Erythroblast (primary cell): Measurements from ENCODE around the gene RIMBP2.

ENCODE experiments used
- DNase-seq, 2 experiments: peaks; one replicate each; lab custom pipeline; 2025; lab: John Stamatoyannopoulos, UW
- GATA1 ChIP-seq: IDR thresholded peaks from 2 replicates; pipeline ENCODE4 v1.6.1; 2011; ENCODE audit warnings: low read depth, mild to moderate bottlenecking, control low read depth, low read length, moderate library complexity
- POLR2A ChIP-seq: IDR thresholded peaks from 2 replicates; pipeline ENCODE4 v1.6.1; 2011; ENCODE audit warnings: mild to moderate bottlenecking, low read length

RIMBP2 gene

GRCh38 chr12:130485291-130486145 lies 230.6 kb downstream of the RIMBP2 start:
- no peak for TF ChIP-seq POLR2A
- no peak for TF ChIP-seq GATA1
- DNase-seq: no peak

DNA sequence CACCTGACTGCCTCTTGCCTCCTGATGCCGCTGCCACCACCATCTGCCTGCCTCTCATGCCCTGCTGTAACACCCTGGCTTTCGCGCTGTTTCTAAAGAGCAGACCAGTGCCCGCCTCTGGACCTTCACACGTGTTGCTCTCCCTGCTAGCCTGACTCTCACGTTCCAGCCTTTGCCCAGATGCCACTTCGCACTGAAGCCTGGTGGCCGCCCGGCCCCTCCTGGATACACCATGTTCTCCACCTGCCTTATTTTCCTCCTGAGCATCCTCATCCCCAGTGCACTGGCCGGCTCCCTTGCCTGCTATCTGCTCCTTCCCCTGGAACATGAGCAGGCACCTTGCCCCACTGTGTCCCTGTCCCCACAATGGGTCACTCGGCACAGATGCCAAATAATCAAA lies 231.9 kb downstream of the RIMBP2 start:
- TF ChIP-seq POLR2A (no peak), GATA1 (no peak)
- DNase-seq: no peak

DNA sequence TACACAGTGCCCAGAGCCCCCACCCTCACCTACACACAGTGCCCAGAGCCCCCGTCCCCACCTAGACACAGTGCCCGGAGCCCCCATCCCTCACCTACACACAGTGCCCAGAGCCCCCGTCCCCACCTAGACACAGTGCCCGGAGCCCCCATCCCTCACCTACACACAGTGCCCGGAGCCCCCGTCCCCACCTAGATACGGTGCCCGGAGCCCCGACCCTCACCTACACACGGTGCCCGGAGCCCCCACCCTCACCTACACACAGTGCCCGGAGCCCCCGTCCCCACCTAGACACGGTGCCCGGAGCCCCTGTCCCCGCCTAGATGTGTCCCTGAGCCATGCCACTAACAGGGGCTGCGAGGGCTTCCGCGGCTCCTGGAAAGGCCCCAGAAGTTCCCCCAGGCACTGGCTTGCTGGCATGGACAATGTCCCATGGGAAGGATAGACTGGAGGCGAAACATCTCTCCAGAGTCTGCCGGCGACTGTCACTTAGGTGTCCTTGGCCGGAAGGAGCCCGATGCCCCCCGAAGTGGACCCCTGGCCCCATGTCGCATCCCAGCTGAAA lies 232.4 kb downstream of the RIMBP2 start:
- TF ChIP-seq GATA1 (no peak), POLR2A (no peak)
- no peak for DNase-seq

GRCh38 chr12:130482448-130482847 lies 233.7 kb downstream of the RIMBP2 start:
- TF ChIP-seq POLR2A (no peak), GATA1 (no peak)
- no peak for DNase-seq

- TF ChIP-seq POLR2A (no peak), GATA1 (no peak)
- no peak for DNase-seq
Observed at GRCh38 chr12:130481392-130481879, 234.7 kb downstream of the RIMBP2 start.

GRCh38 chr12:130480887-130481286 lies 235.2 kb downstream of the RIMBP2 start:
- no peak for TF ChIP-seq GATA1
- no peak for TF ChIP-seq POLR2A

GRCh38 chr12:130480231-130480630 lies 235.9 kb downstream of the RIMBP2 start:
- no peak for DNase-seq
- TF ChIP-seq POLR2A (no peak), GATA1 (no peak)

More at GRCh38 chr12:130480887-130481286, 235.2 kb downstream of the RIMBP2 start:
- DNase-seq: no peak

GRCh38 chr12:130479401-130480125 lies 236.5 kb downstream of the RIMBP2 start:
- TF ChIP-seq GATA1: no peak
- no peak for DNase-seq

DNA sequence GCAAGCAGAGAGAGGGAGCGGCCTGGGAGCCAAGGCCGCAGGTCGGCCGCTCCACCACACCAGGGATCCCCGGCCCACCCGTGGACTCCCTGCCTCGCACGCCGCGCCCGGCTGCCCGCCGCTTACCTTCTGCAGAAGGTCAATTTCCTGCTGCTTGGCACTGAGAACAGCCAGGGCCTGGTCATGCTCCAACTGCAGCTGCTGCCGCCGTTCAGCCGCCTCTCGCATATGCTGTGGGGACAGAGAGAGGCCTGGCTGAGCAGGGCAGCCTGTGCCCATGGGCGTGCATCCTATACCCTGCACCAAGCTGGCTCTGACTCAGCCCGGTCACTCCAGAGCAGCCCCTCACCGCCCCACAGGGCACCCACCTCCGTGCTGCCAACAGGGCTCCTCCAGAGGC lies 237.3 kb downstream of the RIMBP2 start:
- no peak for DNase-seq
- TF ChIP-seq GATA1 (no peak), POLR2A (no peak)

DNA sequence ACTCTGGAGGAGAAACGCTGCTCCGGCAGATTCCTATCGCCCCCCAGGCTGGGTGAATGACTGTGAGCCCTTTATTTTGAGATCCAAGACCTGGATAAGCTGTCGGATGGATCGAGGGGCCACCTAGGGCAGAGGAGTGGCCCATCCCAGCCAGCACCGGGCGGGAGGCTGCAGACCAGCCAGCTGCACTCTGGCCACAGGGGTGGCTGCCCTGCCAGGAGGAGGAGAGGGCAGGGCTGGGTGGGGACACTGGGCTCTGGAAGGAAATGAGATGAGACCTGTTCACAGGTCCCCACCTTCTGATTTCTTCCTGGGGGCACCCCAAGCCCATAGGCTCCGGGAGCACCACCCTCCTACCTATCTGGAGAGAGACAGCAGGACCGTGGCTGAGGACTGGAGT lies 238.4 kb downstream of the RIMBP2 start:
- no peak for DNase-seq
- TF ChIP-seq POLR2A (no peak), GATA1 (no peak)

DNA sequence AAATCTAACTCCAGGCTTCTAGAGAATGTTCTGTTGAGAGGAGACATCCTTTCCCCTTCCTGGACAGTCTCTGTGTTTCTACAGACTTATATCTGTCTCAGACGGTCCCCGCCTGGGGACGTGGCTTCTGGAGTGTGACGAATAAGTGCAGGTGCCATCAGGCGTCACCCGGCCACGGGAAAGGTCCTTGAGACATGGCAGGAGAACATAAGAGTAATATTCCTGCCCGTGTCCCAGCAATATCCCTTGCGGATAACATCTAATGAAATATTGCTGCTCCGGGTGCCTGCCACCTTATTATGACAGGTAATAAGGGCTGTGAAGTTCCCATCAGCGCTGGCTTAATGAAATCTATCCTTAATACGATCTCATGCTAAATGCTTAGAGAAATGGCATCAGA lies 238.8 kb downstream of the RIMBP2 start:
- no peak for TF ChIP-seq GATA1
- no peak for TF ChIP-seq POLR2A

DNA sequence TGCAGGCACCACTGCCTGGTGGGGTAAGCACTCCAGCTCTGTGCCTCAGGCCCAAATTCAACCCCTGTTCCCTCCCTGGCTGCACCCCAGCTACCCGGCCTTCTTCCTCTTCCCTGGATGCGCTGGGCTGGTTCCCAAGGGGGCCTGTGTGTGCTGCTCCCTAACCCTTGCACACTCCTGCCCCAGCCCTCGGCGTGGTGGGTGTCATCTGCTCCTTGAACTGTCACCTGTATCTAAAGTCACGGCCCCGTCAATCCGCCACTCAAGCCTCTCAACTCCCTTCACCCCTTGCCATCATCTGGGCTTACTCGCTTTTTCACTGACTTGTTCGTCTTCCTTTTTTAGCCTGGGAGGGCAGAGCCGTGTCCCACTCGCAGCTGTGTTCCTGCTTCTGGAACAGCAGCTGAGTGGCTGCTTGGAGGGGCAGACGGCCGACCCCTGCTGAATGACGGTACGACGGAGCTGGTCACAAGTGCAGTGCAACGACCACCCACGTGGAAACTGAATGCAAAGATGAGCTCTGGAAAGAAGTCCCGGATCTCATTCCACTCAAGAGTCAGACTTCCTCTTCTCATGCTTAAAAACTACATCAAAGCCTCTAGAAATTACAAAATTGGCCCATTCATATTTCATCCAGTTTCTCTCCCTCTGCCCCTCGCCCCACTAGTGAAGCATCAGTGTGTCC lies 239.5 kb downstream of the RIMBP2 start:
- no peak for DNase-seq
- TF ChIP-seq POLR2A (no peak), GATA1 (no peak)

More for the DNA sequence above, 238.8 kb downstream of the RIMBP2 start:
- no peak for DNase-seq

GRCh38 chr12:130474599-130475269 lies 241.4 kb downstream of the RIMBP2 start:
- TF ChIP-seq GATA1 (no peak), POLR2A (no peak)
- DNase-seq: no peak
